ENCODE measurements around the gene OTOP2.

- TF ChIP-seq POLR2AphosphoS5 (IDR thresholded peaks at IDR 0.05; ENCODE audit: borderline replicate concordance, low read depth, low read length), result no peak
- TF ChIP-seq EZH2 (IDR thresholded peaks at IDR 0.05), result no peak
- TF ChIP-seq FOXP2 (optimal IDR thresholded peaks at IDR 0.05; ENCODE audit: control extremely low read depth, extremely low read length, insufficient read depth), result no peak
Observed at GRCh38 chr17:74949455-74950115, 25.5 kb downstream of the OTOP2 start.
